Measurements from ENCODE around the gene MTHFSD. TPM values are rescaled to one million over a fixed set of nuclear protein-coding genes. Genes with fewer than 3 reads are reported as not detected.

MTHFSD gene
- total RNA-seq, 1 donor from 2014 or later = 35.0 TPM

DNA sequence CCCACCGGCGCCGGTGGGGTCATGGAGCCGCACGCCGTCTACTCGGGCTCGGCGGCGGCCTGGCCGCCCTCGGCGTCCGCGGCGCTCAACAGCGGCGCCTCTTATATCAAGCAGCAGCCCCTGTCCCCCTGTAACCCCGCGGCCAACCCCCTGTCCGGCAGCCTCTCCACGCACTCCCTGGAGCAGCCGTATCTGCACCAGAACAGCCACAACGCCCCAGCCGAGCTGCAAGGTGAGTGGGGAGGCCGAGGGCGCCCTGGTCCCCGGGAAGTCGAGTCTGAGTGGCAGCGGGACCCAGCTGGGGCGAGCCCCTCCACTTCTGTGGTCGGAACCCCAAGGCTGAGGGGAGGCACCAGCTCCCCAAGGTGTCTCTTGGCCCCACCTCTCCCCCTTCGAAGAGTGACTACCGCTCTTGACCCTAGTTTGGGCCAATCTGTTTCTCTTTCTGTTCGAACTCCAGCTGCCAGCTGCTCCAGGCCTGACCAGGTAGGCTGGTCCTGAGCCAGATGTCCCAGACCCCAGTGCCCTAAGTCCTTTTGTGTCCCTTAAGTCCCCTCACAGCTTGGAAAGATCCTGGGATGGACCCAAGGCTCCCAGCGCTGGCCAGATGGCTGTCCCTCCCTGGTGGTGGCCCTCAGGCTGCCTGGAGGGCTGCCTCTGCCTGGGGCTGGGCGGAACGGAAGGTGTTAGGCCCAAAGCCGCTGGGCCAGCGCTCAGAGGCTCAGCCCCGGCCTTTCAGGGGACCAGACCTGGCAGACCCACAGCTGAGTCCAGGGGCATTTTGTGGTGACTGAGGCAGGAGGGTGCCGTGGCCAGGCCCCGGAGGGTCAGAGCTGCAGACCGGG, 43.5 kb downstream of the MTHFSD start:
- peaks cover 18% of the 10 kb centered on the region for H3K4me1 Mint-ChIP-seq
- H3K36me3 Mint-ChIP-seq (ENCODE audit: low read depth) = no peaks in the 10 kb centered on the region
- DNase-seq = no peak
- no peaks in the 10 kb centered on the region for H3K9me3 Mint-ChIP-seq
- H3K4me3 Mint-ChIP-seq = peak overlapping the region; percentile 52
- peaks cover 51% of the 10 kb centered on the region for H3K27me3 Mint-ChIP-seq
- POLR2A ChIA-PET = no interaction called here
- TF ChIP-seq, protein P1, sequence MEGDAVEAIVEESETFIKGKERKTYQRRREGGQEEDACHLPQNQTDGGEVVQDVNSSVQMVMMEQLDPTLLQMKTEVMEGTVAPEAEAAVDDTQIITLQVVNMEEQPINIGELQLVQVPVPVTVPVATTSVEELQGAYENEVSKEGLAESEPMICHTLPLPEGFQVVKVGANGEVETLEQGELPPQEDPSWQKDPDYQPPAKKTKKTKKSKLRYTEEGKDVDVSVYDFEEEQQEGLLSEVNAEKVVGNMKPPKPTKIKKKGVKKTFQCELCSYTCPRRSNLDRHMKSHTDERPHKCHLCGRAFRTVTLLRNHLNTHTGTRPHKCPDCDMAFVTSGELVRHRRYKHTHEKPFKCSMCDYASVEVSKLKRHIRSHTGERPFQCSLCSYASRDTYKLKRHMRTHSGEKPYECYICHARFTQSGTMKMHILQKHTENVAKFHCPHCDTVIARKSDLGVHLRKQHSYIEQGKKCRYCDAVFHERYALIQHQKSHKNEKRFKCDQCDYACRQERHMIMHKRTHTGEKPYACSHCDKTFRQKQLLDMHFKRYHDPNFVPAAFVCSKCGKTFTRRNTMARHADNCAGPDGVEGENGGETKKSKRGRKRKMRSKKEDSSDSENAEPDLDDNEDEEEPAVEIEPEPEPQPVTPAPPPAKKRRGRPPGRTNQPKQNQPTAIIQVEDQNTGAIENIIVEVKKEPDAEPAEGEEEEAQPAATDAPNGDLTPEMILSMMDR (IDR thresholded peaks at IDR 0.05) = no peak
- no peak overlapping the region for H3K27ac Mint-ChIP-seq
- intact Hi-C loops (cut with micrococcal nuclease) = loop anchor here (5.0 kb wide), 1 partner anchor 56 kb away; the partner anchor contains the start of gene FOXC2
- CTCF ChIA-PET = no interaction called here
- no peak for ATAC-seq (ENCODE audit: low read depth)

DNA sequence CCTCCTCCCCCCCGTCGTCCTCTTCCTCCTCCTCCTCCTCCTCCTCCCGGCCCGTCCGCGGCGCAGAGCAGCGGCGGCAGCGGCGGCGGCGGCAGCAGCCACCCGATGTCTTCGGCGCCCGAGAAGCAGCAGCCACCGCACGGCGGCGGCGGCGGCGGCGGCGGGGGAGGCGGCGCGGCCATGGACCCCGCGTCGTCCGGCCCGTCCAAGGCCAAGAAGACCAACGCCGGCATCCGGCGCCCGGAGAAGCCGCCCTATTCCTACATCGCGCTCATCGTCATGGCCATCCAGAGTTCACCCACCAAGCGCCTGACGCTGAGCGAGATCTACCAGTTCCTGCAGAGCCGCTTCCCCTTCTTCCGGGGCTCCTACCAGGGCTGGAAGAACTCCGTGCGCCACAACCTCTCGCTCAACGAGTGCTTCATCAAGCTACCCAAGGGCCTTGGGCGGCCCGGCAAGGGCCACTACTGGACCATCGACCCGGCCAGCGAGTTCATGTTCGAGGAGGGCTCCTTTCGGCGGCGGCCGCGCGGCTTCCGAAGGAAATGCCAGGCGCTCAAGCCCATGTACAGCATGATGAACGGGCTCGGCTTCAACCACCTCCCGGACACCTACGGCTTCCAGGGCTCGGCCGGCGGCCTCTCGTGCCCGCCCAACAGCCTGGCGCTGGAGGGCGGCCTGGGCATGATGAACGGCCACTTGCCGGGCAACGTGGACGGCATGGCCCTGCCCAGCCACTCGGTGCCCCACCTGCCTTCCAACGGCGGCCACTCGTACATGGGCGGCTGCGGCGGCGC, 44.4 kb downstream of the MTHFSD start, which contains the start of gene FOXF1:
Gene FOXF1, plus strand, starts transcription at position 63 of the 797 bp plus-strand sequence. Its CDS starts 43 bp downstream, at position 106.
- Mint-ChIP-seq H3K4me1 (peaks cover 24% of the 10 kb centered on the region), H3K36me3 (ENCODE audit: low read depth) (no peaks in the 10 kb centered on the region), H3K9me3 (no peaks in the 10 kb centered on the region), H3K27me3 (peaks cover 52% of the 10 kb centered on the region), H3K27ac (no peak within 1 kb of the TSS), H3K4me3 (peak within 1 kb of the TSS; percentile 82)
- ChIA-PET CTCF (no interaction called here), POLR2A (no interaction called here)
- TF ChIP-seq, protein P1 (IDR thresholded peaks at IDR 0.05) = no peak
- peak; percentile 4 for ATAC-seq (ENCODE audit: low read depth)
- no peak for DNase-seq
- intact Hi-C loops (cut with micrococcal nuclease) = loop anchor here (5.0 kb wide), 1 partner anchor 57 kb away; the partner anchor contains the start of gene FOXC2

DNA sequence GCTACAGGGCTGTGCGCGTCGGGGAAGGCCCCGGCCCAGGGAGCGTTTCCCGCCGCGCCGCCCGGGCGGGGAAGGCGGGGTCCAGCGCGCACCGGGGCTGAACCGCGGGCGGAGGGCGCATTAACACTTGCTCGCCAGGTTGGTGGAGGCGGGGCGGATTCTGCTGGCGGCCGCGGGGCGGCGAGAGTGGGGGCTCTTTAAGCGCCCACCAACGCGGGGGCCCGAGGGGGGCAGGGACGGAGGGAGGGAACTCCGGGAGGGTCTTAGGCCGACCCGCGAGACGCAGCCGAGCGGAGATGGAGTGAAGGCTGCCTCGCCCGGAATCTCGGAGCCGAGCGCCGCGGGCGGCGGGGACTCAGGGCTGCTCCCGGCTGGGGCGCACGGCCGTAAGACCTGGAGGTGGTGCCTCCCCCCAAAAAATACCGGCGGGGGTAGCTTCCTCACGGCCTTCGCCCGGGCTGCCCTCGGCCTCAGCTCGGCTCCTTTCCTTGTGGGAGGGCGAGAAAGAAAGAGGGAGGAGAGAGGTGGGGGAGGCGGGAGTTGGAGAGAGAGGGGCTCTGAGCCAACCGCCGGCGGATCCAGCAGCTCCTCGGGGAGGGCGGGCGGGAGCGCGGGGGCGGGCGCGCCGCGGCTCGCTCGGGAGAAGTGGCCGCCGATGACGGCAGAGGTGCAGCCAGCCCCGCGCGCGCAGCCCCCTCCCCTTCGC, 45.1 kb downstream of the MTHFSD start:
- POLR2A ChIA-PET = no interaction called here
- intact Hi-C loops (cut with micrococcal nuclease) = loop anchor here (2.0 to 5.0 kb wide), 3 partner anchors 15 to 598 kb away; partner anchors contain the start of gene FOXC2
- ATAC-seq (ENCODE audit: low read depth) (peak; percentile 26), DNase-seq (no peak)
- H3K4me3 Mint-ChIP-seq = peak overlapping the region; percentile 82
- H3K4me1 Mint-ChIP-seq = peaks cover 29% of the 10 kb centered on the region
- CTCF ChIA-PET = no interaction called here
- no peaks in the 10 kb centered on the region for H3K9me3 Mint-ChIP-seq
- TF ChIP-seq, protein P1 (IDR thresholded peaks at IDR 0.05) = no peak
- H3K36me3 Mint-ChIP-seq (ENCODE audit: low read depth) = no peaks in the 10 kb centered on the region
- H3K27ac Mint-ChIP-seq = no peak overlapping the region
- H3K27me3 Mint-ChIP-seq = peaks cover 54% of the 10 kb centered on the region

DNA sequence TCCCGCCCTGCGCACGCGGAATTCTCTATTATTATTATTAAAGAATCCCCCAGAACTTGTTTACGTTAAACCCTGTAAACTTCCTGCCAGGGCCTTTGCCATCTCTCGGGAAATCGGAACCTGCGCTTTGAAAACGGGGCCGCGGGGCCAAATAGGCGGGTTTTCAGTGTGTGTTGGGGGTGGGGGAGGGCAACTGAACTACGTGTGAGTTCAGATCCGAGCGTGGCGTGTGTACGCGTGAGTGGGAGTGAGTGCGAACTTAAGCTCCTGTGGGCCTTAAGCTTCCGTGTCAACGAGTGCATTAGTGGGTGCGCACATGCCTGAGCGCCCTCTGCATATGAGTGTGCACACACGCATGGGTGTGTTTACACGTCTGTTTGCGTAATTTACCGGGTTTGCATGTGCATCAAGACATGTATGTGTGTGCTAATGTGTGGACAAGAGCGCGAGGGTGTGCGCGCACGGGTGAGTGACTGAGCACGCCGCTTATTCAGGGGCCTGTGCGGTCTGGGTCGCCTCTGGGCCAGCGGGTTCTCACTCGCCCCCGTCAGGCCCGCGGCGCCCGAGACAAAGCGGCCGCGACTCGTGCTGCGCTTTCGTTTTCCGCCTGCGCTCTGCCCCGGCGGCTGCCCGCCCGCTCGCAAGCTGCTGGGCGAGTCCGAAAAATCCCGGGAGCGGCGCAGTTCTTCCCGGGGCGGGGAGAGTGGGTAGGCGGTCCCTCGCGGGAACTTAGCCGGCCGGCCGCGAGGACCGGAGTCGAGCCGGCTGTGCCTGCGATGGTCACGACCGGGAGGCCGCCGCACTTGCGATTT, 45.9 kb downstream of the MTHFSD start:
- ATAC-seq (ENCODE audit: low read depth) = peak; percentile 57
- H3K9me3 Mint-ChIP-seq = no peaks in the 10 kb centered on the region
- peaks cover 57% of the 10 kb centered on the region for H3K27me3 Mint-ChIP-seq
- H3K36me3 Mint-ChIP-seq (ENCODE audit: low read depth) = no peaks in the 10 kb centered on the region
- H3K27ac Mint-ChIP-seq = peak overlapping the region; percentile 41
- ChIA-PET CTCF (no interaction called here), POLR2A (no interaction called here)
- DNase-seq = peak; percentile 46
- TF ChIP-seq, protein P1 (IDR thresholded peaks at IDR 0.05) = no peak
- peak overlapping the region; percentile 82 for H3K4me3 Mint-ChIP-seq
- intact Hi-C loops (cut with micrococcal nuclease) = loop anchor here (2.0 to 5.0 kb wide), 2 partner anchors 14 to 597 kb away; no protein-coding TSS in a partner anchor
- peaks cover 29% of the 10 kb centered on the region for H3K4me1 Mint-ChIP-seq

Data from activated B cell treated with CpG ODN at 0.5 μM for 24 hours (primary cell).